GM19455 (cell line): ENCODE data around the gene EDEM2.
"Not testable (repeated sequence)": the region's sequence is repeated elsewhere in the genome, so short reads cannot be mapped to it uniquely, and the experiment has no call there.

ENCODE experiments used
- ATAC-seq: cut with Tn5 transposase; IDR thresholded peaks from one replicate; pipeline ENCODE4 v1.9.1; 2021; ENCODE audit not compliant: unreplicated experiment

Gene EDEM2

DNA sequence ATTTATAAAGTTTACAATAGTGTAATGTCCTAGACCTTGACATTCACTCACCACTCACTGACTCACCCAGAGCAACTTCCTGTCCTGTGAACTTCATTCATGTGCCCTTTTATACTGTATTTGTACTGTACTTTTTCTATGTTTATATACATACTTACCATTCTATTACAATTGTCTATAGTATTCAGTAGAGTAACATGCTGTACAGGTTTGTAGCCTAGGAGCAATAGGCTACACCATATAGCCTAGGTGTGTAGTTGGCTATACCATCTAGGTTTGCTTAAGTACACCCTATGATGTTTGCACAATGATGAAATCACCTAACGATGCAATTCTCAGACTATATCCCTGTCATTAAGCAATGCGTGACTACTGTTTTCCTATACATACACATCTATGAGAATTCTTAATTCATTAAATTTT, 17.5 kb downstream of the EDEM2 start:
- ATAC-seq: no peak

DNA sequence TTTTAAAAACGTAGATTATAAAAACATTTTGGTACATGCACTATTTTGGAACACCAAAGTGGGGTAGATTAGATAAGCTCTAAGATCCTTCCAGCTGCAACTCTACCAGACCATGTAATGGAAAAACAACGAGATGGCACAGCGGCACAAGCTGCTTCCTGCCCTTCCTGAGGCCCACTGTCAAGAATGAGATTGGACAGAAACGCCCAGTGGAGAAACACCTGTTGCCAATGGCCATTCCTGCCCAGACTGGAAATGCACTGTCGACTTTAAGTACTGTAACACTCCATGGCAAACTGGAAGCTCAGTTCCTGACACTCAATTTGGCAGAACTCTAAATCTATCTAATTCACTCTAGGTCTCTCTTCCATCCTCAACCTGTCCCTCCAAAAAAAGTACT, 21.4 kb downstream of the EDEM2 start:
- no peak for ATAC-seq

DNA sequence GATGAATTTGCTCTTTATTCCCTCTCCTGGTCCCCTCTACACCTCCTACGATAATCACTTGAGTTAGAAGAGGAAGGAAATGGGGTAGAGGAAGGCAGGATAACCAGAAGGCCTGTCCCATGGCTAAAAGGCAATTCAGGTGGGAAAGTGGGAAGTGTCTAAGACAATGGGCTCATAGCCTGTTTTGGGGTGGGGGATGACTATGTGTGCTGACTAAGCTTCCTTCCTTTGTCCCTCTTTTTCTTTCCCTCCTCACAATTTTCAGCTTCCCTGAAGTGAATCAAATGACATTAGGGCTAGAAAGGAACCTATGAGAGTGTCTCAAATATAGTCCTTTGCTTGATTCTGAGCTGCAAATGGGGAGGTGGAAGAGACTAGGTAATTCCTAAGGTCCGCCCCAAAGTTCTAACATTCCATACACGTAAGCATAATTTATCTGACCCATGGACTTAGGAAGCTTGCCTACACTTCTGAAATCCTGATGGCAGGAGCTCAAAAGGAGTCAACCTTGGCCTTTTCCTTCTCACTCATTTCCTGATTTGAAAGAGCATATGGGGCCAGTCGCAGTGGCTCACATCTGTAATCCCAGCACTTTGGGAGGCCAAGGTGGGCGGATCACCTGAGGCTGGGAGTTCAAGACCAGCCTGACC, 24.3 kb downstream of the EDEM2 start:
- no peak for ATAC-seq

DNA sequence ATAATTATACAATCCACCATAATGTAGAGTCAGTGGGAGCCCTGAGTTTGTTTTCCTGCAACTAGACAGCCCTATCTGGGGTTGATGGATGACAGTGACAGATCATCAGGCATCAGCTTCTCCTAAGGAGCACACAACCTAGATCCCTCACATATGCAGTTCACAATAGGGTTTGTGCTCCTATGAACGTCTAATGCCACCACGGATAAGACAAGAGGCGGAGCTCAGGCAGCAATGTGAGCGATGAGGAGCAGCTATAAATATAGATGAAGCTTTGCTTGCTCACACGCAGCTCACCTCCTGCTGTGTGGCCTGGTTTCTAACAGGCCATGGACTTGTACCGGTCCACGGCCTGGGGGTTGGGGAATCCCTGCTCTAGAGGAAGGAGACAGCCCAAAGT, 25.9 kb downstream of the EDEM2 start:
- ATAC-seq: no peak

GRCh38 chr20:35120012-35120701, 27.0 kb downstream of the EDEM2 start:
- no peak for ATAC-seq

DNA sequence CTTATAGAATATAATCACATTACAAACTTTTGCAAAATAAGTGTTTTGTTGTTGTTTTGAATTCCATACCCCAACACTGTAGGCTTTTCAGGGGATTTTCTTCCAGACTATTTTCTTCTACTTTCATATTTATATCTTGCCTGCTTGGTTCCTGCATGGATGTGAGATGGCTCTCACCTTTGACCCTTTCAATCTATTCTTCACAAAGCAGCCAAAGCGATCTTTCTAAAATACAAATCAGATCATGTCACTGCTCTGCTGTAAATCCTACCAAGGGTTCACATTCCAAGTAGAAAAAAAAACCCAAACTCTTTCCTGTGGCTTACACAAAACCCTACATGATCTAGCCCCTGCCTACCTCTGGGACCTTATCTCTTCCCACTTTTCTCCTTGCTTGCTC, 29.5 kb downstream of the EDEM2 start:
- no peak for ATAC-seq

GRCh38 chr20:35117196-35117595, 29.9 kb downstream of the EDEM2 start:
- ATAC-seq: no peak

DNA sequence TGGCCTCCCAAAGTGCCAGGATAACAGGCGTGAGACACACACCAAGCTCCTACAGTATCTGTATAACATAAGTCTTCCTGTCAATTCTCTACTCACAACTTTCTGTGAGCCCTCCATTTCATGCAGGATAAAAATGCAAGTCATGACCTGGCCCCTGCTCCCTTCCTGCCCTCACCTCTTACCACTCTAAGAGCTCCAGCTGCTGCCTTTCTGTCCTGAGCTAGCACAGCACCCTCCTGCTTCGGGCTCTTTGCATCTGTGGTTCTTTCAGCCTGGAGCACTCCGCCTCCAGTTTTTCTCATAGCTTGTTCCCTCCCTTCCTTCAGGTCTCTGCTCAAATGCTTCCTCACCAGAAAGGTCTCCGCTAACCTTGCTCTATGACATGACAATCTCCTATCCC, 30.9 kb downstream of the EDEM2 start:
- ATAC-seq: no peak

DNA sequence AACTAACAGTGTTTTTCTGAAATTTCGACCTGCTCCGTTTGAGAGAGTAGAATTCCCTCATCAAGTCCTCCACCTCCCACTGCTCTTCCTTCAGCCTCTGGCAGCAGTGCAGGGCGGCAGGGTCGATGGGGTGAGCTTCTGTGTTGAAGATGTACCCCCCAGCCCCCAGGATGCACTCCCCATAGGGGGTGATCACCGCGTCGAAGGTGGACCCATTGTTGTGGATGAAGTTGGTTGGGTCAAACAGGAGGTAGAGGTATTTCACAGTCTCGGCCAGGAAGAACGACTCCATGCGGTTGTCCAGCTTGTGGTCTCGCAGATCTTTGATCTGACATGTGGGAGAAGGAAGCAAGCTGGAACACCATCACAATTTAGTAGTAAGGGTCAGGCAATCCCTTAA, 31.5 kb downstream of the EDEM2 start:
- ATAC-seq: no peak

DNA sequence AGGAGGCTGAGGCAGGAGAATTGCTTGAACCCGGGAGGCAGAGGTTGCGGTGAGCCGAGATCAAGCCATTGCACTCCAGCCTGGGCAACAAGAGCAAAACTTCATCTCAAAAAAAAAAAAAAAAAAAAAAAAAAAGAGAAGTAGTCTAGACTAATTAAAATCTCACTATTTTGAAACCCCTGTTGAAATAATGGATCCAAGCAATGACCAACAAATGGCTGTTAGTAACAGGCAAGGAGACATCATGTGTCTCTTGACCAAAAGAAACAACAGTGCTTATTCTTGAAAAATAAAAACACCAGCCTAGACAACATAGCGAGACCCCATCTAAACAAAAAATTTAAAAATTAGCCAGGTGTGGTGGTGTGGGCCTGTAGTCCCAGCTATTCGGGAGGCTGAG, 34.9 kb downstream of the EDEM2 start:
- ATAC-seq: not testable (repeated sequence)

DNA sequence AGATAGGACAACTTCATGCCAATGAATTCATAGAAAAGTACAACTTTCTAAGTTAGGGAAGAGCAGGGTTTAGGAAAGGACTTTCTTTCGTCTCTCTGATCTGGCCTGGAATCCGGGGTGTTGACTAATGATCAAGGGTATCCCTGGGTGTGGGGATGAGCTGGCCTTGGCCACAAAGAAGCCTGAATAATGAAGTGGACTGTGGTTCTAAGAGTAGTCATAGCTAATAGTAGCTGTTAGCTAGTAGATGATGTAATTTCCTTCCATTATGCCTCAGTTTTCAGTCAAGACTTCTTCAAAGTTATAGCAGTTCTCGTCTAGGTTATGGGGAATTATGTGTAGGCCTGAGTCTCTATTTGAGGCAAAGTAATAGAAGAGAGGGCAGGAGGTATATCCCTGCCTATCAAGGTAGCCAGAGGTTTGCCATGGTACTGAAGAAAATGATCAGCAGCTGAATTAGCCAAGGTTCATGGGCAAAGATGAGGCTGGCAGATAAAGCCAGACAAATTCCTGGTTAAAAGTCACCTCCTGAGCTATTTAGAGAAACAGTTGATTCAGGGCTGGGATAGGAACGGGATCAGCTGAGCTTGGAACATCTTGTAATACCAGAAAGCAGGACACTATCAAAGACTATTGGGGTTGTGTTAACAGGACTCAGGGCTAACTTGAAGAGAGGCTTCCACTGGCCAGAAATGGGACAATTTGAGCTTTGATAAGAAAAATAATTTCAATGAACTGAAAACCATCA, 35.8 kb downstream of the EDEM2 start:
- no peak for ATAC-seq

GRCh38 chr20:35108921-35109320, 38.2 kb downstream of the EDEM2 start:
- ATAC-seq: no peak

GRCh38 chr20:35106827-35107380, 40.2 kb downstream of the EDEM2 start:
- ATAC-seq: no peak

GRCh38 chr20:35104685-35105295, 42.3 kb downstream of the EDEM2 start:
- no peak for ATAC-seq

DNA sequence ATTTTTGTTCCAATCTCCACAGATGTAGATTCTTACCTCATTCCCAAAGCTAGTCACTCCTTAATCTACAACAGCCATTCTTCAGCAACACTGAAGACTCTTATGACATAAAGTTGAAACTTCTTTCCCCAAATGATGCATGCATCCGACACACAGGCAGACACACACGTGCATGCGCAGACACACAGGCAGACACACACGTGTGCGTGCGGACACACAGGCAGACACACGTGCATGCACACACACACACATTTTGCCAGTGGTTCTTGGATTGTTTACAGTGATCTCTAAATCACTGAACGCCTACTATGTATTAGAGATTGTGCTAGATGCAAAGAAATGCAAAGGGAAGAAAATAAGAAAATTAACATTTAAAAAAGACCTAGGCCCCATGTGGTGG, 45.5 kb downstream of the EDEM2 start:
- no peak for ATAC-seq

DNA sequence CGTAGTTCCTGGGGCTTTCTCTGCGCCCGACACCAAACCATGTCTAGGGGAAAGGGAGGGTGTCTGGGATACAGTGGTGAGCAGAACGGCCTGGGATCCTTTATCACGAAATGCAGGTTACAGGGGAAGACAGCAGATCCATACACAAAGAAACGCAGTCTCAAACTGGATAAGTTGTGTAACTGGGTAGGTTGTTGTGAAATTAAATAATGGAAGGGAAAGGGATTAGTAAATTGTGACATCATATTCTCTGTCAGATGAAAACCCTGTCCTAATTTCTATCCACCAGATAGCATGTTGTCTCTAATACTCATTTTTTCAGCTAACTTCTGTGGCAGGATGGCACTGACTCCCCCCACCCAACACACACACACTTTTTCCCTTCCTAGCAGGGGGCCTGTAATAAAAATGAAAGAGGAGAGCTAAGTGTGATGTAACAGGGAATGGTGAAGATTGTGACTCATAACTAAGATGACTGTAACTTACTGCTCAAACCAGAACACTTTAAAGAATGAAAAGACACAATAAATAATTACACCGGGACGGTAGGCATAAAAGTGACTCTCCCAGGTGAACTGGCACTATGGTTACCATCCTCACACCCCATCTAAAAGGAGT, 53.8 kb downstream of the EDEM2 start:
- ATAC-seq: no peak

- ATAC-seq: peak; percentile 91
Observed at GRCh38 chr20:35092524-35093266, 54.4 kb downstream of the EDEM2 start, which contains the start of gene TRPC4AP. Gene TRPC4AP (minus strand): TSS chr20:35092807. CDS start chr20:35092781, 26 bp downstream.

GRCh38 chr20:35091816-35092523, 55.2 kb downstream of the EDEM2 start:
- peak; percentile 22 for ATAC-seq
